Mucosa of rectum (tissue), 2 donors: ENCODE results near the gene G6PC3.
"Not testable (repeated sequence)": the region's sequence is repeated elsewhere in the genome, so short reads cannot be mapped to it uniquely, and the experiment has no call there.

Experiments used
- H3K27ac ChIP-seq, 2 donors: one replicate each; pipeline ENCODE4 v1.7.0; 2013; ENCODE audit warnings: inconsistent platforms in 2 of 2, low read depth in 2 of 2, low read length in 2 of 2
- H3K27me3 ChIP-seq, 2 donors: one replicate each; pipeline ENCODE4 v1.7.0; 2013; ENCODE audit warnings: low read length in 2 of 2; ENCODE audit not compliant: control insufficient read depth in 2 of 2, insufficient read depth in 2 of 2
- H3K36me3 ChIP-seq, 2 donors: one replicate each; pipeline ENCODE4 v1.7.0; 2013; ENCODE audit warnings: low read length in 2 of 2; ENCODE audit not compliant: control insufficient read depth in 2 of 2, insufficient read depth in 2 of 2
- H3K4me1 ChIP-seq, 2 donors: one replicate each; pipeline ENCODE4 v1.7.0; 2013; ENCODE audit warnings: low read length in 2 of 2, mild to moderate bottlenecking in 1 of 2; ENCODE audit not compliant: control insufficient read depth in 2 of 2, insufficient read depth in 2 of 2
- H3K4me3 ChIP-seq, 2 donors: one replicate each; pipeline ENCODE4 v1.7.0; 2013; ENCODE audit warnings: low read length in 2 of 2
- H3K9ac ChIP-seq, 2 donors: one replicate each; pipeline ENCODE4 v1.7.0; 2013; ENCODE audit warnings: low read length in 2 of 2, low read depth in 1 of 2, mild to moderate bottlenecking in 1 of 2
- H3K9me3 ChIP-seq, 2 donors: one replicate each; pipeline ENCODE4 v1.7.0; 2013; ENCODE audit warnings: low read length in 2 of 2; ENCODE audit not compliant: control insufficient read depth in 2 of 2
- donor health status: healthy.
- donor health status: Normal muscosa, but diverticular disease.

Gene G6PC3

GRCh38 chr17:44092051-44092450 is 21.5 kb downstream of the G6PC3 start:
- no peak overlapping the region for H3K4me3 ChIP-seq
- H3K36me3 ChIP-seq = peaks cover 24 to 26% of the 10 kb centered on the region in 2 donors
- H3K9ac ChIP-seq = no peak overlapping the region
- peaks cover 13% of the 10 kb centered on the region in 2 donors for H3K4me1 ChIP-seq
- H3K27me3 ChIP-seq = no peaks in the 10 kb centered on the region
- no peak overlapping the region for H3K27ac ChIP-seq
- no peaks in the 10 kb centered on the region for H3K9me3 ChIP-seq

- H3K4me3 ChIP-seq = no peak overlapping the region
- H3K4me1 ChIP-seq = peaks cover 12 to 16% of the 10 kb centered on the region in 2 donors
- H3K9me3 ChIP-seq = no peaks in the 10 kb centered on the region
- H3K27ac ChIP-seq = no peak overlapping the region
- H3K27me3 ChIP-seq = no peaks in the 10 kb centered on the region
- no peak overlapping the region for H3K9ac ChIP-seq
- H3K36me3 ChIP-seq = peaks cover 23% of the 10 kb centered on the region in 2 donors
These were observed 22.8 kb downstream of the G6PC3 start for GRCh38 chr17:44093231-44093900.

DNA sequence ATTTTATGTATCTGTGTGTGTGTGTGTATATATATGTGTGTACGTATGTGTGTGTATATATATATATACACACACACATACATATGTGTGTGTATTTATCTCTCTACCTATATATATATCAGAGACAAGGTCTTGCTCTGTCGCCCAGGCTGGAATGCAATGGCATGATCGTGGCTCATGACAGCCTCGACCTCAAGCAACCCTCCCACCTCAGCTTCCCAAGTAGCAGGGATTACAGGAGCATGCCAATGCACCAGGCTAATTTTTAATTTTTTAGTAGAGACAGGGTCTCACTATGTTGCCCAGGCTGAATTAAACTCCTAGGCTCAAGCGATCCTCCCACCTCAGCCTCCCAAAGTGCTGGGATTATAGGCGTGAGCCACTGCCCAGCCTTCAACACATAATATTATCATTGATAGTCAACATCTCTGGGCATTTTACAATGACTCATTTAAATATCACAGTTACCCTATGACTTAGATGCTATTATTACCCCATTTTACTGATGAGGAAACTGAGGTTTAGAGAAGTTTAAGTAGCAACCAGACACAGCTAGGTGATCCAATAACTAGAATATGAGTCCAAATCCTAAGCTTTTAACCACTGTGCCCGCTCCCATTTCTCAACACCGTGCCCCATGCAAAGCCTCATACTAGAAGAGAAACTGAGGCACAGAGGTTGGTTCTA is 24.3 kb downstream of the G6PC3 start:
- Histone ChIP-seq H3K27ac (peak overlapping the region; percentile 22 to 88), H3K9ac (no peak overlapping the region), H3K4me1 (peaks cover 12 to 16% of the 10 kb centered on the region in 2 donors), H3K36me3 (peaks cover 16 to 18% of the 10 kb centered on the region in 2 donors), H3K4me3 (peak overlapping the region in 1 of 2 donors; percentile 67), H3K27me3 (no peaks in the 10 kb centered on the region), H3K9me3 (no peaks in the 10 kb centered on the region)

GRCh38 chr17:44095388-44095646 is 24.8 kb downstream of the G6PC3 start:
- no peak overlapping the region for H3K9ac ChIP-seq
- H3K4me3 ChIP-seq = peak overlapping the region in 1 of 2 donors; percentile 67
- no peaks in the 10 kb centered on the region for H3K27me3 ChIP-seq
- H3K4me1 ChIP-seq = peaks cover 12 to 16% of the 10 kb centered on the region in 2 donors
- no peaks in the 10 kb centered on the region for H3K9me3 ChIP-seq
- H3K36me3 ChIP-seq = peaks cover 16 to 18% of the 10 kb centered on the region in 2 donors
- peak overlapping the region; percentile 22 to 88 for H3K27ac ChIP-seq

- Histone ChIP-seq H3K9ac (peak overlapping the region; percentile 62 to 63), H3K27me3 (no peaks in the 10 kb centered on the region), H3K36me3 (peaks cover 16 to 18% of the 10 kb centered on the region in 2 donors), H3K4me3 (peak overlapping the region; percentile 57 to 67), H3K4me1 (peaks cover 12 to 16% of the 10 kb centered on the region in 2 donors), H3K27ac (peak overlapping the region; percentile 88), H3K9me3 (no peaks in the 10 kb centered on the region)
These were observed 25.3 kb downstream of the G6PC3 start for GRCh38 chr17:44095647-44096496.

DNA sequence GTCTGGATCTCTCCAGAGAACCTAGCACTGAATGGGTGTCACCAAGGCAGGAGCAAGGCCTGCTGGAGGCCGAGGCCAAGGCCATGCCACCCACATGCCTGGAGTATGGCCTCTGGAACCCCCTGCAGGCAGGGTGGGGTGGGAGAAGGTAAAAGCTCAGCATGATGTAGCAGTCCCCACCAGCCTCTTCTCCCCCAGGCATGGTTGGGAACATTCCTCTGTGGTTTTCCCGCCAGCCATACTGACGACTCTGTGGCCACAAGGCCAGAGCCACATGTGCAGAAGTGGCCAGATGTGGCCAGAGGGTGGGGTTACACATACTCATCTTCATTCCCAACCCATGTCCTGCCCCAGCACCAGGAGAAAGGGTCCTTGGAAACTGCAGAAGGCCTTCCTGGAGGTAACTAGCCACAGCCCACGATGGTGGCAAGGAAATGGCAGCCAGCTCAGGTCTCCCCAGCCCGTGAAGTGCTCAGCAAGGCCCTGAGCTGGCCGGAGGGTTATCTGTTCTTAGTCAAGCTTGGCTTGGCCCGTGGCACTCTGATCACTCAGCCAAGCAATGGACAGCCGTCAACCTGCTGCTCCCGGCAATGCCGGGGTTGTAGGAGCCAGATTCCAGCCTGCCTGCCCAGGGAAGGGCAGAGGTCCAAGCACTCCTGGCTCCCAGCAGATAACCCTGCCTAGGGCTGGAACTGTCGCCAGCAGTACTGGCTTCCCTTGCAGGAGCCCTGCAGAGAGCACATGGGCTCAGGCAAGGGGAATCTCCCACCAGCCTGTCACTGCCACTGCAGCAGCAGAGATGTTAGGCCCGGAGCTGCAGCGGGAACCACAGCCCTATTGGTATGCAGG is 26.8 kb downstream of the G6PC3 start:
- Histone ChIP-seq H3K4me3 (no peak overlapping the region), H3K9me3 (no peaks in the 10 kb centered on the region), H3K27ac (no peak overlapping the region), H3K36me3 (peaks cover 2 to 7% of the 10 kb centered on the region in 2 donors), H3K27me3 (no peaks in the 10 kb centered on the region), H3K4me1 (peaks cover 12 to 16% of the 10 kb centered on the region in 2 donors), H3K9ac (no peak overlapping the region)

DNA sequence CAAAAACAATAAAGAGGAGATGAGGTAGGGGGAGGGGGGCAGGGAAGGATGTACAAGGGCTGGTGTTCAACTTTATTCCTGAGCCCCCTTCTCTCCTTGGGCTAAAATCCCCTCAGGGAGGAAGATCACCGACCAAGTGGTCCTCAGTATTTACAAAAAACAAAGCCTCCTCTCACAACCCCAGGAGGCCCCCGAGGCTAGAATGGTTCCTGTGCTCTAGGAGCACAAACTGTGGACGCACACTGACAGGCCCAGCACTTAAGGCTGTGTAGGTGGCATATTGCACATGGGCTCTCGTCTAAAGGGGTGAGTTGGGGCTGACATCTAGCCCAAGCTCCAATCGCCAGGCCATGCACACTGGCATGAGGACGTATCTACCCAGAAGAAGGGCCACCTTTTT is 31.3 kb downstream of the G6PC3 start:
- not testable (repeated sequence) for H3K4me1 ChIP-seq, H3K4me3 ChIP-seq, H3K9me3 ChIP-seq, H3K36me3 ChIP-seq, H3K27me3 ChIP-seq, H3K27ac ChIP-seq, H3K9ac ChIP-seq

DNA sequence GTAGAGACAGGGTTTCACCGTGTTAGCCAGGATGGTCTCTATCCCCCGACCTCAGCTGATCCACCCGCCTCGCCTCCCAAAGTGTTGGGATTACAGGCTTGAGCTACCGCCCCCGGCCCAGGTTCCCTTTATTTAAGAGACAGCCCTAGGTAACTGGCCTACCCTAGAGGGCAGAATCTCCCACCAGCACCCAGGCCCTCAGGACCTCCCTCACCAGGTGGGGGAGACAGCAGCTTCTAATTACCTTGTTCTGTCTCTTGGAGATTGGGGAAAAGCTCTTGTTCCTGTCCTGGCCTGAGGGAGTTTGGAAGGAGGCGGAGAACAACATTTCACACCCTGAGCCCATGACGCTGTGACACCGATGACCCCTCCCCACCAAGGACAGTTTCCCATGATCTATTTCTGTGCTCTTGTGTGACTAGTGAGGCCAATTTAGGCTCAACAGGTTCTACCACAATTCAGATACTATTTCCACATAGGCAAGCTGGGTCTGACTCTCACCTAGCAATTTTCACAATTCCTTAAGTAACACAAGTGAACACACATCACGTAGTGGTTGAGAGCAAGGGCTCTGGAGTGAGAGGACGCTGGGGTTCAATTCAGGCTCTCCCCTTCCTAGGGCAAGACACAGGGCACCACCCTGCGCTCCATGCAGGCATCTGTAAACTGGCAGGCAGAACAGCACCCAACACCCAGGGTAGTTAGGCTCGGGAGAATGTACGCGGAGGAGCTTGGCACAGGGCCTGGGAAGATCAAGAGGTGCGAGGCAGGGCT is 32.5 kb downstream of the G6PC3 start:
- Histone ChIP-seq H3K4me1 (peaks cover under 1 to 5% of the 10 kb centered on the region in 2 donors), H3K27ac (no peak overlapping the region), H3K9me3 (no peaks in the 10 kb centered on the region), H3K36me3 (no peaks in the 10 kb centered on the region), H3K27me3 (no peaks in the 10 kb centered on the region), H3K9ac (no peak overlapping the region), H3K4me3 (no peak overlapping the region)

DNA sequence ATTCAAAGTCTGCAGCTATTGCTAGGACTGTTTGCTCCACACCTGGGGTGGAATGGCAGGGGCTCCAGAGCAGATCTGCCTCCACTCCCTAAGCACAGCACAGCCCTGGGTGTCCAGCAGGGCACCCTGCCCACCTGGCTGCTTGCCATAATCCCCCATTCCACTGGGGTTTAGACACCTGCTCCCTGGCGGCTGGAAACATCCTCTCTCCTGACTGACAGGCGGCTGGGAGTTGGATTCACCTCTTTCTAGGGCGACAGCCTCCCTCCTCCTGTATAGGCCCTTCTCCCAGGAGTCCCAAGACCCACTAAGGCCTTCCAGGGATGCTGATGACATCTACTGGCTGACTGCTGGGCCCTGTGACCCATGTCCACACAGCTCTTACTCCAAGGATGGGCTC is 34.9 kb downstream of the G6PC3 start:
- no peak overlapping the region for H3K27ac ChIP-seq
- peaks cover 16 to 24% of the 10 kb centered on the region in 2 donors for H3K4me1 ChIP-seq
- H3K27me3 ChIP-seq = no peaks in the 10 kb centered on the region
- no peak overlapping the region for H3K4me3 ChIP-seq
- peaks cover 0 to 2% of the 10 kb centered on the region in 2 donors for H3K36me3 ChIP-seq
- H3K9ac ChIP-seq = no peak overlapping the region
- H3K9me3 ChIP-seq = no peaks in the 10 kb centered on the region
